ENCODE data around the gene CALB2. TPM values are rescaled to one million over a fixed set of nuclear protein-coding genes. Genes with fewer than 3 reads are reported as not detected.

CALB2 gene
- total RNA-seq, 1 experiment from 2014 or later, result not detected

DNA sequence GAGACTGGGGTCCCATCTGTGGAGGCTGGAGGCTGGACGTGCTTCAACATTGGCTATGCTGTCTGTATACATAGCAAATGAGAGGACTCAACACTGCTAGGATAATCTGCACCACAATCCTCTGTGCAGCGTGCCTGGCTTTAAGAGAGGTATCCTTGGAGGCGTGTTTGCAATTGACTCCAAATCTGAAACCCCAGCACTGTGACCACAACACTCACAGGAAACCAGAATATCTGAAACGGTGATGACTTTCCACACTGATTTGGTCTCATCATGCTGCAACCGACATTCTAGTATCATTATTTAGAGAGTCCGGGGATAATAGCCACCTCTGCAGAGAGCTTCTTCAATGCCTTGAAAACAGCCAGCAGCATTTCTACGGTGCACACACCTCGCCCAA lies 48.2 kb downstream of the CALB2 start:
- no peaks in the 10 kb centered on the region for H3K36me3 ChIP-seq (ENCODE audit: insufficient read depth, low read length, poor library complexity, severe bottlenecking)
- BruUV-seq (replicated peaks), result no TSS peak
- no peaks in the 10 kb centered on the region for H3K9me3 ChIP-seq (ENCODE audit: low read depth, low read length, poor library complexity, severe bottlenecking)
- no peak for TF ChIP-seq EZH2 (IDR thresholded peaks at IDR 0.05; ENCODE audit: borderline replicate concordance, low read depth, low read length, poor library complexity, severe bottlenecking)
- TF ChIP-seq, protein P1, sequence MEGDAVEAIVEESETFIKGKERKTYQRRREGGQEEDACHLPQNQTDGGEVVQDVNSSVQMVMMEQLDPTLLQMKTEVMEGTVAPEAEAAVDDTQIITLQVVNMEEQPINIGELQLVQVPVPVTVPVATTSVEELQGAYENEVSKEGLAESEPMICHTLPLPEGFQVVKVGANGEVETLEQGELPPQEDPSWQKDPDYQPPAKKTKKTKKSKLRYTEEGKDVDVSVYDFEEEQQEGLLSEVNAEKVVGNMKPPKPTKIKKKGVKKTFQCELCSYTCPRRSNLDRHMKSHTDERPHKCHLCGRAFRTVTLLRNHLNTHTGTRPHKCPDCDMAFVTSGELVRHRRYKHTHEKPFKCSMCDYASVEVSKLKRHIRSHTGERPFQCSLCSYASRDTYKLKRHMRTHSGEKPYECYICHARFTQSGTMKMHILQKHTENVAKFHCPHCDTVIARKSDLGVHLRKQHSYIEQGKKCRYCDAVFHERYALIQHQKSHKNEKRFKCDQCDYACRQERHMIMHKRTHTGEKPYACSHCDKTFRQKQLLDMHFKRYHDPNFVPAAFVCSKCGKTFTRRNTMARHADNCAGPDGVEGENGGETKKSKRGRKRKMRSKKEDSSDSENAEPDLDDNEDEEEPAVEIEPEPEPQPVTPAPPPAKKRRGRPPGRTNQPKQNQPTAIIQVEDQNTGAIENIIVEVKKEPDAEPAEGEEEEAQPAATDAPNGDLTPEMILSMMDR (conservative IDR thresholded peaks at IDR 0.05; ENCODE audit: low read depth, low read length), result no peak
- H3K4me3 ChIP-seq (ENCODE audit: low read depth, low read length, poor library complexity, severe bottlenecking), result no peak overlapping the region
- intact Hi-C loops (cut with micrococcal nuclease; ENCODE audit: unreplicated experiment), result no loop called here
- ChIA-PET CTCF (no interaction called here), POLR2A (ENCODE audit: low non-redundant PET) (no interaction called here)
- DNase-seq (ENCODE audit: low spot score), result no peak
- no peaks in the 10 kb centered on the region for H3K4me1 ChIP-seq (ENCODE audit: insufficient read depth, low read length, poor library complexity, severe bottlenecking)
- H3K27me3 ChIP-seq (replicated peaks; ENCODE audit: insufficient read depth, low read depth, low read length, poor library complexity), result peaks cover 63% of the 10 kb centered on the region
- H3K27ac ChIP-seq (ENCODE audit: low read depth, low read length, poor library complexity, severe bottlenecking), result no peak overlapping the region

DNA sequence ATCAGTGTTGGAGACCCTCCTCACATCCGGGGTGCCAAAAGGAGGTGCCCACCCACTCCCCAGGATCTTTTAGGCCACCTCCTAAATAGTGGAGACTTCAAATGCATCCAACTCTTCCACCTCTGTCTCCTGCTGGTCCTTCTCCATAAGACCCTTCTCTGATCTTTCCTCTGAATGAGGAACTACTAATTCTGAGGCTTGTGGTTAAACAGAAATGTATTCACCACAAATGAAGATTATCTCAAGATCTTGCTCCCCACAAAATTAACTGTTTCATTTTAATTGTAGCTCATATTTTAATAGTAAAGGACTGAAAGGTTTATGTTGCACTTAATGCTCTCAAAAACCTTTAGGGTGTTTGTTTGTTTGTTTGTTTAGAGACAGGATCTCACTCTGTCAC lies 49.2 kb downstream of the CALB2 start:
- Histone ChIP-seq H3K4me1 (ENCODE audit: insufficient read depth, low read length, poor library complexity, severe bottlenecking) (no peaks in the 10 kb centered on the region), H3K9me3 (ENCODE audit: low read depth, low read length, poor library complexity, severe bottlenecking) (no peaks in the 10 kb centered on the region), H3K4me3 (ENCODE audit: low read depth, low read length, poor library complexity, severe bottlenecking) (no peak overlapping the region), H3K27ac (ENCODE audit: low read depth, low read length, poor library complexity, severe bottlenecking) (no peak overlapping the region), H3K36me3 (ENCODE audit: insufficient read depth, low read length, poor library complexity, severe bottlenecking) (no peaks in the 10 kb centered on the region), H3K27me3 (replicated peaks; ENCODE audit: insufficient read depth, low read depth, low read length, poor library complexity) (peaks cover 53% of the 10 kb centered on the region)
- TF ChIP-seq, protein P1 (conservative IDR thresholded peaks at IDR 0.05; ENCODE audit: low read depth, low read length), result no peak
- TF ChIP-seq EZH2 (IDR thresholded peaks at IDR 0.05; ENCODE audit: borderline replicate concordance, low read depth, low read length, poor library complexity, severe bottlenecking), result no peak
- CTCF ChIA-PET, result no interaction called here
- intact Hi-C loops (cut with micrococcal nuclease; ENCODE audit: unreplicated experiment), result no loop called here
- no TSS peak for BruUV-seq (replicated peaks)
- POLR2A ChIA-PET (ENCODE audit: low non-redundant PET), result no interaction called here
- DNase-seq (ENCODE audit: low spot score), result no peak

DNA sequence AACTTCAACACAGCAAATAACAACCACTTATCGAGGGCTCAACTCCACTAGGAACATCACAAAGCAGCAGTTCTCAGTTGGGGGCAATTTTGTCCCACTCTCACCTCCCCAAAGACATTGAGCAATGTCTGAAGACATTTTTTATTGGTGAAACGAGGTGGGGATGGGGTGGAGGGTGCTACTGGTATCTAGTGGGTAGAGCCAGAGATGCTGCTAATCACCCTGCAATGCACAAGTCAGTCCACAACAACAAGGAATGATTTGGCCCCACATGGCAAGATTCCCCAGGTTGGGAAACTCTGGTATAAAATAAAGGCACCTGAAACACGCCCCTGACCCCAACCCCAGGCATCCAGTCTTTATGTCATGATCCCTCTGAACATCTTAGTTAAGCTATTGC lies 50.0 kb downstream of the CALB2 start:
- TF ChIP-seq, protein P1 (conservative IDR thresholded peaks at IDR 0.05; ENCODE audit: low read depth, low read length), result no peak
- TF ChIP-seq EZH2 (IDR thresholded peaks at IDR 0.05; ENCODE audit: borderline replicate concordance, low read depth, low read length, poor library complexity, severe bottlenecking), result no peak
- ChIA-PET CTCF (no interaction called here), POLR2A (ENCODE audit: low non-redundant PET) (no interaction called here)
- Histone ChIP-seq H3K4me1 (ENCODE audit: insufficient read depth, low read length, poor library complexity, severe bottlenecking) (no peaks in the 10 kb centered on the region), H3K36me3 (ENCODE audit: insufficient read depth, low read length, poor library complexity, severe bottlenecking) (no peaks in the 10 kb centered on the region), H3K27me3 (replicated peaks; ENCODE audit: insufficient read depth, low read depth, low read length, poor library complexity) (peaks cover 52% of the 10 kb centered on the region), H3K9me3 (ENCODE audit: low read depth, low read length, poor library complexity, severe bottlenecking) (no peaks in the 10 kb centered on the region), H3K27ac (ENCODE audit: low read depth, low read length, poor library complexity, severe bottlenecking) (no peak overlapping the region), H3K4me3 (ENCODE audit: low read depth, low read length, poor library complexity, severe bottlenecking) (no peak overlapping the region)
- intact Hi-C loops (cut with micrococcal nuclease; ENCODE audit: unreplicated experiment), result no loop called here
- no TSS peak for BruUV-seq (replicated peaks)
- DNase-seq (ENCODE audit: low spot score), result no peak

Data from A673 (cell line).